Uterus (tissue), 4 donors: ENCODE measurements around the gene MIEF1. TPM values are rescaled to one million over a fixed set of nuclear protein-coding genes. Genes with fewer than 3 reads are reported as not detected.

Experiments
- DNase-seq, 2 donors: peaks; one replicate each; pipeline ENCODE4 v3.0.0-alpha.2; 2019 to 2020
- H3K27ac ChIP-seq, 2 donors: fragments of 200-600 bp; sonication (generic); 1 replicate in 1 of 2; 2 replicates in 1 of 2; pipeline ENCODE4 v1.5.1; 2016 to 2018
- H3K27me3 ChIP-seq, 2 donors: fragments of 200-600 bp; sonication (generic); one replicate each; pipeline ENCODE4 v1.5.1; 2018 to 2019; ENCODE audit warnings: control low read depth in 1 of 2
- H3K36me3 ChIP-seq, 2 donors: fragments of 200-600 bp; sonication (generic); one replicate each; pipeline ENCODE4 v1.5.1; 2019; ENCODE audit warnings: control low read depth in 1 of 2
- H3K4me1 ChIP-seq, 2 donors: fragments of 200-600 bp; sonication (generic); one replicate each; pipeline ENCODE4 v1.5.1; 2018 to 2019; ENCODE audit warnings: control low read depth in 1 of 2
- H3K4me3 ChIP-seq, 2 donors: fragments of 200-600 bp; sonication (generic); 1 replicate in 1 of 2; 2 replicates in 1 of 2; pipeline ENCODE4 v1.5.1; 2018 to 2019; ENCODE audit warnings: mild to moderate bottlenecking in 1 of 2
- H3K9me3 ChIP-seq, 2 donors: fragments of 200-600 bp; sonication (generic); one replicate each; pipeline ENCODE4 v1.5.1; 2019; ENCODE audit warnings: control low read depth in 1 of 2
- POLR2A ChIP-seq, 2 donors: fragments of 450-650 bp; IDR thresholded peaks; one replicate each; pipeline ENCODE4 v1.6.1; 2016; ENCODE audit warnings: antibody characterized with exemption in 2 of 2, mild to moderate bottlenecking in 1 of 2, moderate library complexity in 1 of 2
- intact Hi-C: fragments of 100-400 bp; cut with DNase I; formaldehyde crosslinking; loops from one replicate; pipeline ENCODE4 v1.15.1; 2023; ENCODE audit warnings: low total_unique reads
- total RNA-seq, 4 donors: library from RNA; depleted of rRNA in 3 of 4; stranded (reverse); fragments of >200 nt in 3 of 4; gene quantifications; one replicate each; pipeline versions ENCODE4 v1.1.0 to v1.2.4, GENCODE V29; 2014 to 2023
- TF ChIP-seq, protein P1 (sequence below), 4 experiments: fragments of 200-600 bp in 2 of 4; fragments of 450-650 bp in 2 of 4; sonication (generic) in 2 of 4; IDR thresholded peaks; one replicate each; pipeline ENCODE4 v1.5.1; 2016 to 2019; ENCODE audit warnings: antibody characterized with exemption in 4 of 4, mild to moderate bottlenecking in 2 of 4, moderate library complexity in 1 of 4
- donor health status: DM: yes; HTN: yes; CAD: no.

The MIEF1 gene
- total RNA-seq, 4 donors from 2014 or later, result 6.9 to 23.3 (median 20.6) TPM

GRCh38 chr22:39530116-39530515 lies 28.0 kb downstream of the MIEF1 start:
- Histone ChIP-seq H3K36me3 (no peaks in the 10 kb centered on the region), H3K4me3 (no peak overlapping the region), H3K4me1 (peaks cover 8 to 35% of the 10 kb centered on the region in 2 donors), H3K27ac (peak overlapping the region in 1 of 2 donors; percentile 51), H3K9me3 (no peaks in the 10 kb centered on the region), H3K27me3 (no peaks in the 10 kb centered on the region)
- DNase-seq, result no peak
- no peak for TF ChIP-seq POLR2A (IDR thresholded peaks at IDR 0.05)
- intact Hi-C loops, result no loop called here

DNA sequence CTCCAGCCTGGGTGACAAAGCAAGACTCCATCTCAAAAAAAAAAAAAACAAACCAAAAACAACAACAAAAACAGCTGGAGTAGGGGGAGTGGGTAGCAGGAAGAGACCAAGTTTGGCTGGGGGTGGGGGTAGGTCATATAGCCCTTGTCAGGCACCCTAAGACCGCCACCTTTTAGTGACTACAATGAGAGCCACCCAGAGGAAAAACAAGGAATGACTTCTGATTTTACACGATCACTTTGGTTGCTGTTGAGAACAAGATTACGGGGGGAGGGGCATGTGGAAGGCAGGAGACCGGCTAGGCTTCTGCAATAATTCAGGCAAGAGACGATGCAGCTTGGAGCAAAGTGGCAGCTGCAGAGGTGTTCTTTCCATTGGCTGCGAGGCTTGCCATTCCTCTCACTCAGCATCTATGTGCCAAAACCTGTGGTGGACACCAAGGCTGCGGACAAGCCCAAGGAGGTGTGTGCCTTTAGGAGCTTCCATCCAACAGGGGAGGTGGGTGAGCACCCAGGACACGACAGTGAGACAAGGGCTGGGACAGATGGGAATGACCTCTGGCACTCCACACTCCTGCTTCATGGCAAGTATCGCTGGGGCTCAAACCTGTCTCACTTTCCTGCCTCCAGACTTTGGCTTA lies 28.7 kb downstream of the MIEF1 start:
- no peak overlapping the region for H3K27ac ChIP-seq
- TF ChIP-seq, protein P1, sequence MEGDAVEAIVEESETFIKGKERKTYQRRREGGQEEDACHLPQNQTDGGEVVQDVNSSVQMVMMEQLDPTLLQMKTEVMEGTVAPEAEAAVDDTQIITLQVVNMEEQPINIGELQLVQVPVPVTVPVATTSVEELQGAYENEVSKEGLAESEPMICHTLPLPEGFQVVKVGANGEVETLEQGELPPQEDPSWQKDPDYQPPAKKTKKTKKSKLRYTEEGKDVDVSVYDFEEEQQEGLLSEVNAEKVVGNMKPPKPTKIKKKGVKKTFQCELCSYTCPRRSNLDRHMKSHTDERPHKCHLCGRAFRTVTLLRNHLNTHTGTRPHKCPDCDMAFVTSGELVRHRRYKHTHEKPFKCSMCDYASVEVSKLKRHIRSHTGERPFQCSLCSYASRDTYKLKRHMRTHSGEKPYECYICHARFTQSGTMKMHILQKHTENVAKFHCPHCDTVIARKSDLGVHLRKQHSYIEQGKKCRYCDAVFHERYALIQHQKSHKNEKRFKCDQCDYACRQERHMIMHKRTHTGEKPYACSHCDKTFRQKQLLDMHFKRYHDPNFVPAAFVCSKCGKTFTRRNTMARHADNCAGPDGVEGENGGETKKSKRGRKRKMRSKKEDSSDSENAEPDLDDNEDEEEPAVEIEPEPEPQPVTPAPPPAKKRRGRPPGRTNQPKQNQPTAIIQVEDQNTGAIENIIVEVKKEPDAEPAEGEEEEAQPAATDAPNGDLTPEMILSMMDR (IDR thresholded peaks at IDR 0.05), result no peak
- no peak for TF ChIP-seq POLR2A (IDR thresholded peaks at IDR 0.05)
- no peak for DNase-seq
- H3K4me1 ChIP-seq, result peaks cover 8 to 35% of the 10 kb centered on the region in 2 donors
- no peaks in the 10 kb centered on the region for H3K9me3 ChIP-seq
- H3K4me3 ChIP-seq, result no peak overlapping the region
- no peaks in the 10 kb centered on the region for H3K36me3 ChIP-seq
- intact Hi-C loops, result no loop called here
- no peaks in the 10 kb centered on the region for H3K27me3 ChIP-seq

DNA sequence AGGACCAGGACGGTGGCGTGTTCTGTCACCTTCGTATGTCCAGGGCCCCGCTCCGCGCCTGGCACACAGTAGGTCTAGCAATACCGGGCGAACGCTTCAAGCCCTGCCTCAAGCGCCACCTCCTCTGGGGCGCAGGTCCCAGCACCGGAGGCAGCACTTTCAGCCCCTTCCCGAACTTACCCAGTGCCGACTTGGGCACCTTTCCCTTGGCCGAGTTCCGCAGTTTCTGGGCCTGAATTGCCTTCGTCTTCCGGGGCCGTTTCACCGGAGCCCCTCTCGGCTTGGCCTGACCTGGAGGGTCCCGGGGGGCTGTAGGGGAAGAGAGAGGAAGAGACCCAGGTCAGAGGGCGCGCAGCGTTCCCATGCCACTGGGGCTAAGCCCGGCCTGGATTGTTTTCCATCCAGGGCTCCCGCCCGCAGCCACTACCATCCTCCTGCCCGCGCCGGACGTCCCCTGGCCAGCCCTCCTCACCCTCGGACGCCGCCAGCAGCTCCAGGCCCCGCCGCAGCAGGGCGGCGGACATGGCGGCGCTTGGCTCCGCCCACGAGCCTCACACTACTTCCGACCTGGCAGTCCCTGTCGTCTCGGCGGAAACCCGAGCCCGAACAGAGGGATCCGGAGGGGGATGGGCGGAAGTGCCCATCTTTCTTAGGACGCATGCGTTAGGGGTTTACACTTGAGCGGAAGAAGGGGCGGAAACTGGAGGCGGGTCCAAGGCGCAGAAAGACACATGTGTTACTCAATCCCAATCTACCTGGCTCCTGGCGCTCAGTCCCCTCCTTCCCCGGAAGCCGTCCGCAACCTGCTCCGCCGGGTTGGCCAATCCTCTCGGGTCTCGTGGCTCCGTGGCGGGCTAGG lies 30.4 kb downstream of the MIEF1 start, which contains the start of gene RPS19BP1:
Gene RPS19BP1, minus strand, starts transcription at position 534 of the 859 bp plus-strand sequence. Its CDS starts 10 bp downstream, at position 524.
- peaks cover 8 to 35% of the 10 kb centered on the region in 2 donors for H3K4me1 ChIP-seq
- intact Hi-C loops, result no loop called here
- no peaks in the 10 kb centered on the region for H3K27me3 ChIP-seq
- peak within 1 kb of the TSS; percentile 79 to 96 for H3K4me3 ChIP-seq
- H3K27ac ChIP-seq, result peak within 1 kb of the TSS; percentile 83 to 96
- TF ChIP-seq, protein P1 (IDR thresholded peaks at IDR 0.05), result peak in 3 of 4 experiments; percentile 15 to 36 (median 19)
- TF ChIP-seq POLR2A (IDR thresholded peaks at IDR 0.05), result peak; percentile 62 to 87
- DNase-seq, result peak; percentile 100
- no peaks in the 10 kb centered on the region for H3K36me3 ChIP-seq
- H3K9me3 ChIP-seq, result no peaks in the 10 kb centered on the region

DNA sequence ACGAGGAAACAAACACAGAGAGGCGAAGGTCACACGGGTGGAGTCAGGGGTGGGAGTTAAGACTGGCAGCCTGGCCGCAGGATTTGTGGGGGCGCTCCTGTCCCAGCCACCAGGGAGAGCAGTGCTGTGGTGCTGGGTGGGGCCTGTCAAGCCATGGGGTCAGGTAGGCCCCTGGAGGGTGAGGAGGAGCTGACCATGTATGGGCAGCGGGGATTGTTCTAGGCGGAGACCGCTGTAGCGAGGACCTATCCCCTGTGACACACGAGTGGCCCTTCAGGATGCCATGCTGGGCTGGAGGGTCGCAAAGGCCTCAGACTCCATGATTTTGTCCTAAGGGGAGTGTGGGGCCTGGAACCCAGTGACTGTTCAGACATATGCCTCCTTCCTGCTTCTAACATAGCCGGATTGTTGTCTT lies 32.0 kb downstream of the MIEF1 start:
- Histone ChIP-seq H3K36me3 (no peaks in the 10 kb centered on the region), H3K9me3 (no peaks in the 10 kb centered on the region), H3K27ac (peak overlapping the region; percentile 8 to 45), H3K4me3 (no peak overlapping the region), H3K27me3 (no peaks in the 10 kb centered on the region), H3K4me1 (peaks cover 0 to 29% of the 10 kb centered on the region in 2 donors)
- intact Hi-C loops, result no loop called here
- no peak for TF ChIP-seq POLR2A (IDR thresholded peaks at IDR 0.05)
- TF ChIP-seq, protein P1 (IDR thresholded peaks at IDR 0.05), result no peak
- peak in 1 of 2 donors; percentile 31 for DNase-seq

DNA sequence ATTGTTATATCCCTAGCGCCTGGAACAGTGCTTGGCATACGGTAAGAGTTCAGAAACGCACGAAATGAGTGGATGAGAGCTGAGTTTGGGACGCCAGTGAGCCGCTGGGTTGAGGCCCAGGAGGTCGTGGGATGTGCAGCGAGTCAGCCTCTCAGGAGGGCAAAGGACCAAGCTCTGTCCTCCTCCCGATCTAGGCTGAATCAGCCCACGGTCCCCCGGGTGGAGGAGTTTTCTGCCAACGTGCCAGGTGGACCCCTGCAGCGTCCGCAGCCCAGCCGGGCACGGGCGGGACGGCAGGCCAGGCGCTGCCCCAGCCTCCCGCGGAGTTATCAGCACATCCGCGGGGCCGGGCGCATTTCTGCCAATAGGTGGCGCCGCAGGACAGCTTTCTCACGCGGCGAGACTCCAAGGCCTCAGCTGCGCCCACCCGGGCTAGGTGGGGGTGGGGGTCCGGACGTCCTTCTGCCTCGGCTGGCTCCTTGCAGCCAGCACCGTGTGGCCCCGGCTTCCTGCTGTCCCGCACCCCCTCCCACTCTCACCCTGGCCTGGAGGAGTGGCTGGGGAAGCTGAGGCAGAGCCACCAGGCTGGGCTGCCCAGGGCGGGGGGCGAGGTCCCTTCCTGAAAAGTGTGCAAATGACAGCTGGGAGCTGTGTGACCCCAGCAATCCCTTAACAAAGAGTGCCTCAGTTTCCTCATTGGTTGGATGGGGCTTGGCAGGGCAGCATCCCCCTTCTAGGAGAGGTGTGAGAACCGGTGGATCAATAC lies 32.7 kb downstream of the MIEF1 start:
- Histone ChIP-seq H3K4me3 (no peak overlapping the region), H3K27me3 (no peaks in the 10 kb centered on the region), H3K4me1 (peaks cover 0 to 22% of the 10 kb centered on the region in 2 donors), H3K9me3 (no peaks in the 10 kb centered on the region), H3K36me3 (no peaks in the 10 kb centered on the region), H3K27ac (peak overlapping the region; percentile 8 to 45)
- no peak for TF ChIP-seq POLR2A (IDR thresholded peaks at IDR 0.05)
- TF ChIP-seq, protein P1 (IDR thresholded peaks at IDR 0.05), result peak; percentile 95 to 97 (median 96)
- DNase-seq, result peak; percentile 84
- intact Hi-C loops, result no loop called here
